ENCODE measurements around the gene PSAP. TPM values are rescaled to one million over a fixed set of nuclear protein-coding genes. Genes with fewer than 3 reads are reported as not detected.

Gene PSAP
- polyA plus RNA-seq, 1 donor from 2014 or later, result 651 TPM

DNA sequence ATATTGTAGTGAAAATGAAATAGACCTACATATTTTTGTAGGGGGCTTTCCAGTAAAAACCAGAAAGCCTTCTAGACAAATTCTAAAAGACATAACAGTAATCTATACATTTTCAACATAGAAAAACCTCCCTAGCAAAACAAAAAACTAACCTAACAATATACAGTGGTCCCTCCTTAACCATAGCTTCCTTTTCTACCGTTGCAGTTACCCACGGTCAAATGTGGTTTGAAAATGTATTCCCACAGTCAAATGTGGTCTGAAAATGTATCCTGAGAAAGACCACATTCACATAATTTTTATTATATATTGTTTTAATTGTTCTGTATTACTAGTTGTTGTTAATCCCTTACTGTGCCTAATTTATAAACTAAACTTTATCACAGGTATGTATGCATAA is 6.4 kb downstream of the PSAP start:
- Histone ChIP-seq H3K4me3 (ENCODE audit: low read length) (no peak overlapping the region), H3K27ac (ENCODE audit: low read length) (no peak overlapping the region)

DNA sequence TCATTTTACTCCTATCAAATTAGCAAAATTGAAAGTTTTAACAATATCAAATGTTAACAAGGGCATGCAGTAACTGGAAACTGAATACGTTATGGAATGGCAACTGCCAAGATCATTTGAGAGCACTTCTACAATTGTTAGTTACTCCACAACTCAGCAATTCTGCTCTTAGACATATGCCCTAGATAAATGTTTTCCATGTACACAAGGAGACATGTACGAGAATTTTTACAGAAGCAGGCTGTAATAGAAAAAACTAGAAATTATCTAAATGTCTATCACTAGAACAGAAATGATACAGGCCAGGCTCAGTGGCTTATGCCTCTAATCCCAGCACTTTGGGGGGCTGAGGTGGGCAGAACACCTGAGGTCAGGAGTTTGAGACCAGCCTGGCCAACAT is 7.0 kb downstream of the PSAP start:
- H3K4me3 ChIP-seq (ENCODE audit: low read length), result no peak overlapping the region
- H3K4me2 ChIP-seq (ENCODE audit: low read length), result no peak overlapping the region
- H3K36me3 ChIP-seq (ENCODE audit: insufficient read depth, low read length), result no peaks in the 10 kb centered on the region
- H3K9me3 ChIP-seq (ENCODE audit: low read length), result no peaks in the 10 kb centered on the region
- TF ChIP-seq TAF1 (IDR thresholded peaks at IDR 0.05; ENCODE audit: low read depth), result no peak
- no peak for TF ChIP-seq EP300 (conservative IDR thresholded peaks at IDR 0.05; ENCODE audit: poor library complexity, severe bottlenecking)
- no peak for TF ChIP-seq EZH2 (IDR thresholded peaks at IDR 0.05; ENCODE audit: borderline replicate concordance, insufficient read depth, low read length, poor library complexity, severe bottlenecking)
- H3F3A ChIP-seq (ENCODE audit: insufficient read depth, low read length, poor library complexity, severe bottlenecking), result peaks cover 11% of the 10 kb centered on the region
- H4K20me1 ChIP-seq (ENCODE audit: insufficient read depth), result peaks cover 6% of the 10 kb centered on the region
- H2AFZ ChIP-seq (ENCODE audit: low read depth, low read length), result no peak overlapping the region
- H3K27me3 ChIP-seq (ENCODE audit: insufficient read depth, low read depth, low read length), result no peaks in the 10 kb centered on the region
- no peak overlapping the region for H3K27ac ChIP-seq (ENCODE audit: low read length)
- no peak overlapping the region for H3K9ac ChIP-seq (ENCODE audit: low read length)
- no peaks in the 10 kb centered on the region for H3K9me2 ChIP-seq (ENCODE audit: insufficient read depth, low read length)
- peaks cover 81% of the 10 kb centered on the region for H3K79me2 ChIP-seq (replicated peaks; ENCODE audit: insufficient read depth, low read length)

More for the DNA sequence above, 6.4 kb downstream of the PSAP start:
- Histone ChIP-seq H3F3A (ENCODE audit: insufficient read depth, low read length, poor library complexity, severe bottlenecking) (peaks cover 11% of the 10 kb centered on the region), H3K9ac (ENCODE audit: low read length) (no peak overlapping the region), H3K27me3 (ENCODE audit: insufficient read depth, low read depth, low read length) (no peaks in the 10 kb centered on the region), H3K9me3 (ENCODE audit: low read length) (no peaks in the 10 kb centered on the region), H2AFZ (ENCODE audit: low read depth, low read length) (no peak overlapping the region), H3K79me2 (replicated peaks; ENCODE audit: insufficient read depth, low read length) (peaks cover 87% of the 10 kb centered on the region), H3K4me2 (ENCODE audit: low read length) (no peak overlapping the region), H3K36me3 (ENCODE audit: insufficient read depth, low read length) (no peaks in the 10 kb centered on the region), H3K9me2 (ENCODE audit: insufficient read depth, low read length) (no peaks in the 10 kb centered on the region), H4K20me1 (ENCODE audit: insufficient read depth) (peaks cover 6% of the 10 kb centered on the region)
- TF ChIP-seq SMC3 (conservative IDR thresholded peaks at IDR 0.05; ENCODE audit: poor library complexity) (no peak), REST (IDR thresholded peaks at IDR 0.05; ENCODE audit: borderline replicate concordance) (no peak), EZH2 (IDR thresholded peaks at IDR 0.05; ENCODE audit: borderline replicate concordance, insufficient read depth, low read length, poor library complexity, severe bottlenecking) (no peak), POLR2AphosphoS5 (IDR thresholded peaks at IDR 0.05) (no peak), EP300 (conservative IDR thresholded peaks at IDR 0.05; ENCODE audit: poor library complexity, severe bottlenecking) (no peak)
- TF ChIP-seq, protein P1, sequence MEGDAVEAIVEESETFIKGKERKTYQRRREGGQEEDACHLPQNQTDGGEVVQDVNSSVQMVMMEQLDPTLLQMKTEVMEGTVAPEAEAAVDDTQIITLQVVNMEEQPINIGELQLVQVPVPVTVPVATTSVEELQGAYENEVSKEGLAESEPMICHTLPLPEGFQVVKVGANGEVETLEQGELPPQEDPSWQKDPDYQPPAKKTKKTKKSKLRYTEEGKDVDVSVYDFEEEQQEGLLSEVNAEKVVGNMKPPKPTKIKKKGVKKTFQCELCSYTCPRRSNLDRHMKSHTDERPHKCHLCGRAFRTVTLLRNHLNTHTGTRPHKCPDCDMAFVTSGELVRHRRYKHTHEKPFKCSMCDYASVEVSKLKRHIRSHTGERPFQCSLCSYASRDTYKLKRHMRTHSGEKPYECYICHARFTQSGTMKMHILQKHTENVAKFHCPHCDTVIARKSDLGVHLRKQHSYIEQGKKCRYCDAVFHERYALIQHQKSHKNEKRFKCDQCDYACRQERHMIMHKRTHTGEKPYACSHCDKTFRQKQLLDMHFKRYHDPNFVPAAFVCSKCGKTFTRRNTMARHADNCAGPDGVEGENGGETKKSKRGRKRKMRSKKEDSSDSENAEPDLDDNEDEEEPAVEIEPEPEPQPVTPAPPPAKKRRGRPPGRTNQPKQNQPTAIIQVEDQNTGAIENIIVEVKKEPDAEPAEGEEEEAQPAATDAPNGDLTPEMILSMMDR (IDR thresholded peaks at IDR 0.05; ENCODE audit: poor library complexity, severe bottlenecking), result no peak

All from neural cell (in vitro differentiated cells).